ENCODE data around the gene TTC7B.

The TTC7B gene

DNA sequence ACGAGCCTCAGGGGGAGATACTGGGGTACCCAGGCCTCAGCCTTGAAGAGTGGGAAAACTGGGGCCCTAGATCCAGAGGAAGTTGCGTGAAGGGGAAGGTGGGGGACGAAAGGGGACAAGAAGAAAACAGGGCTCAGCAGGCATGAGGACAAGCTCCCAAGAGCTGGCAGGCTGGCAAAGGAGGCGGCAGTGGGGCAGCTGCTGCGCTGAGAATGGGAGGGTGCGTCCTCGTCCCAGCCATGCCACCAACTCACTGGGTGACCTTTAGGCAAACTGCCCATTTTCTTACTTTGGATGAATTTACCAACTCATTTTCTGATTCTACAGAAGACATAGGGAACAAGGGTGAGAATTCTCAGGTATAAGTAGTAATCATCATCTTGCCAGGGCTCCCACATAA, 133.6 kb downstream of the TTC7B start:
- Histone ChIP-seq H3K9ac (ENCODE audit: low read length) (no peak overlapping the region), H3K9me3 (ENCODE audit: control insufficient read depth, low read length) (no peaks in the 10 kb centered on the region), H3K4me1 (ENCODE audit: control insufficient read depth, insufficient read depth, low read length) (peaks cover 20% of the 10 kb centered on the region), H3K36me3 (ENCODE audit: control insufficient read depth, insufficient read depth, low read length) (no peaks in the 10 kb centered on the region), H3K4me3 (ENCODE audit: low read length) (no peak overlapping the region), H3K27me3 (ENCODE audit: control insufficient read depth, insufficient read depth, low read length) (no peaks in the 10 kb centered on the region)

DNA sequence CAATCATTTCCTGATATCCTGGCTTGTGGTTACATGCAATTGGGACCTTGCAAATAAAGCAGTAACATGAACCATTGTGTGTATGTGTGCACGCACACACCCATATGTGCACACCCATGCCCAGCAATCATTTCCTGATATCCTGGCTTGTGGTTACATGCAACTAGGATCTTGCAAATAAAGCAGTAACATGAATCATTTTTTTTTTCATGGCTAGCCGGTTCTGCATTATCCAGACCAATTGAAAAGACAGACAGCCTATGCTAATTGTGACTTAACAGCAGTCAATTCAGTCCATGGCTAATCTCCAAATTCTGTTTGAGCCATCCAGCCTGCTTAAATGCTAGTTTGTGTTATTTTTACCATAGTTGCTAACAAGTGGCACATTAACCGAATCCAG, 134.3 kb downstream of the TTC7B start:
- no peak overlapping the region for H3K9ac ChIP-seq (ENCODE audit: low read length)
- H3K4me1 ChIP-seq (ENCODE audit: control insufficient read depth, insufficient read depth, low read length): peaks cover 20% of the 10 kb centered on the region
- no peak overlapping the region for H3K4me3 ChIP-seq (ENCODE audit: low read length)
- H3K9me3 ChIP-seq (ENCODE audit: control insufficient read depth, low read length): no peaks in the 10 kb centered on the region
- H3K27me3 ChIP-seq (ENCODE audit: control insufficient read depth, insufficient read depth, low read length): no peaks in the 10 kb centered on the region
- H3K36me3 ChIP-seq (ENCODE audit: control insufficient read depth, insufficient read depth, low read length): no peaks in the 10 kb centered on the region

DNA sequence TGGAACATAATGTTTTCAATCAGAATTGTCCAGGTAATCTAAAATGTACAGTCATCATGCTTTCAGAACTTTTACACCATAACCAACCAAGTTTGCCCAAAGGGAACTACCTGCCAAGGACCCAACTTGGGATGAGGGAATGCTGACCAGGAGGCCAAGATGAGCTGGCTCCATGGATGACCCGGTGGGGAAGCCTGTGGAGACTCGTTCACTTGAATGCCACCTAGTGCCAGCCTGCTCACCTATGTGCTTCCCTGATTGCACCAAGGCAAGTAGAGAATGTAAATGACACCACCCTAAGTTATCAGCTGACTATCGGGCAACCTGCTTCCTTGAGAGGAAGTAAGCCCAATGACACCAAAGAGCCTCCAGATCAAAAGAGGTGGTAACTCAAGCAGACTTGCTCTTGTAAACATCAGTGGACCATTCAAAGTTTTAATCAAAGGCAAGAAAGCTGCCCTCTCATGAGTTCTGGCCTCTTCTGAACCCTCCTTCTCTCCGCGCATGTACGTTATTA, 137.3 kb downstream of the TTC7B start:
- Histone ChIP-seq H3K4me1 (ENCODE audit: control insufficient read depth, insufficient read depth, low read length) (peaks cover 20% of the 10 kb centered on the region), H3K4me3 (ENCODE audit: low read length) (no peak overlapping the region), H3K9ac (ENCODE audit: low read length) (no peak overlapping the region), H3K9me3 (ENCODE audit: control insufficient read depth, low read length) (no peaks in the 10 kb centered on the region), H3K27me3 (ENCODE audit: control insufficient read depth, insufficient read depth, low read length) (no peaks in the 10 kb centered on the region), H3K36me3 (ENCODE audit: control insufficient read depth, insufficient read depth, low read length) (no peaks in the 10 kb centered on the region)

DNA sequence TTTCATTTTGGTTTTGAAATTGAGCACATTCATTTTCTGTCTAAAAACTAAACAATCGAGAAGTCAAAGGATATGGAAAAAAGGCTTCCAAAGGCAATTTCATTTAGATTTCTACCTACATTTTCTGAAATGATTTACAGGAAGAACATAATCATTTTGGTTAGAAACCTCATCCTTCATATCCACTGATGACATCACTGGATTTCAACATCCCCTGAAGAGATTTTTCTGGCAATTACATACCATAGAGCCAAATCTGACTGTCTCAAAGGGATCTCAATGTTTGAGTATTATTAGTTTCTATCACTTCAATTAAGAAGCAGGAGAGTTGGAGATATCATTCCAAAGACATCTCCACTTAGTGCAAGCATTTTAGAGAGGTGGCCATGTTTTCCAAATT, 137.8 kb downstream of the TTC7B start:
- Histone ChIP-seq H3K4me1 (ENCODE audit: control insufficient read depth, insufficient read depth, low read length) (peaks cover 20% of the 10 kb centered on the region), H3K36me3 (ENCODE audit: control insufficient read depth, insufficient read depth, low read length) (no peaks in the 10 kb centered on the region), H3K9ac (ENCODE audit: low read length) (no peak overlapping the region), H3K9me3 (ENCODE audit: control insufficient read depth, low read length) (no peaks in the 10 kb centered on the region), H3K27me3 (ENCODE audit: control insufficient read depth, insufficient read depth, low read length) (no peaks in the 10 kb centered on the region), H3K4me3 (ENCODE audit: low read length) (no peak overlapping the region)

DNA sequence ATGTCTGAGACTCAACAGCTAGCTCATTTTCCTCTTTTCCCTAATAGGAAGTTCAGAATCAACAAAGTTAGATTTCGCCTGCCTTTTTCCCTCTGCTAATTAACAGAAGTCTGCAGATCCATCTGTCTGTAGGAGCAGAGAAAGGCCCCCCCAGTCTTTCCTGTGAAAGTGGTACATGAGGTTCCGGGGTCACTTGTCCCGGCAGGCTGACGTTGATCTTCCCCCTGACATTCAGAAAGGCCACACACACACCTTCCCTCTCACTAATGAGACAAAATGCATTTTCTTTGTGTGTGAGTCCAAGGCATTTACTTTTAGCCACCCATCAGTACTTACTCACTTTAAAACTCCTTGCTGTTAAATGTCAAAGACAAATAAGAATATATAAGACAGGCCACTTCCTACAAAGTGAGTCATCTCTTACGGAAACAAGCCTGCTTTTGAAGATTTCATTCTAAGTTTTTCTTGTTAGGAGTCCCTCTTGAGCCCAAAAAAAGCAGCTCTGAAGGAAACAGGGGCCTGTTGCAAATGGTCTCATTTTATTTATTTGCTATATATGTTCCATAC, 138.7 kb downstream of the TTC7B start:
- Histone ChIP-seq H3K36me3 (ENCODE audit: control insufficient read depth, insufficient read depth, low read length) (no peaks in the 10 kb centered on the region), H3K4me3 (ENCODE audit: low read length) (no peak overlapping the region), H3K4me1 (ENCODE audit: control insufficient read depth, insufficient read depth, low read length) (peaks cover 19% of the 10 kb centered on the region), H3K9me3 (ENCODE audit: control insufficient read depth, low read length) (no peaks in the 10 kb centered on the region), H3K9ac (ENCODE audit: low read length) (no peak overlapping the region), H3K27me3 (ENCODE audit: control insufficient read depth, insufficient read depth, low read length) (no peaks in the 10 kb centered on the region)

DNA sequence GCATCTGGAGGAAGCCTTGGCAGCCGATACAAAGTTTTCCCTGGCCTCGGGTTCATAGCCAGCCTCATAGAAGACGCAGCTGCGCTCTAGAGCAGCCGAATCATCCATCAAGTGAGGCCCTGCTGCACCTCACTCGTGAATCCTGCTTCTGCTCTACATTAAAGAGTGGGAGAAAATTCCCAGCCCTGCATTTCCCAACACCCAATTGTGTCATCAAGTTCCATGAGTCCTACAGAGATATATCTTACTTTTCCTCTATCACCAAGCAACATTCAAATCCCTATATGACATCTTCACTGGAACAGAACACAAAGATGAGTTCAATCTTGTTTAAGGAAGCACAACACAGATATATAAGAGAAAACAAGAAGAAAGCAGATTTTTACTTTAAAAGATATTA, 139.3 kb downstream of the TTC7B start:
- Histone ChIP-seq H3K4me1 (ENCODE audit: control insufficient read depth, insufficient read depth, low read length) (peaks cover 13% of the 10 kb centered on the region), H3K27me3 (ENCODE audit: control insufficient read depth, insufficient read depth, low read length) (no peaks in the 10 kb centered on the region), H3K4me3 (ENCODE audit: low read length) (no peak overlapping the region), H3K9me3 (ENCODE audit: control insufficient read depth, low read length) (no peaks in the 10 kb centered on the region), H3K9ac (ENCODE audit: low read length) (no peak overlapping the region), H3K36me3 (ENCODE audit: control insufficient read depth, insufficient read depth, low read length) (no peaks in the 10 kb centered on the region)

DNA sequence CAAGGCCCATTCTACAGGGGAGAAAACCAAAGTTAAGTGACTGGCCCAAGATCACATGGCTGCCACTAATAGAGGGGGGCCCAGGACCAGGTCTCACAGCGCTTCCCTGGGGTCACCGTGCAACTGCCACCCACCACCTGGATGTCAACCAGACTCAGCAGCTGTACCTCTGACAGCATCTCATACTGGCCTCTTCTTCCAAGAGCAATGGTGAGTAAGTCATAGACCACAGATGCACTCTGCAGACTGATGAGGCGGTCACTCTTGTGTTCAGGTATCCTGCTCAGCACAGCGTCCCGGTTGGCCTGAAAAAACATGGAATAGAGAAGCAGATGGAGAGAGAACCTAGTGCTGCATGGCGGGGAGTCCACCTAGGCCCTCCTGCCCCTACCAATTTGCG, 139.9 kb downstream of the TTC7B start:
- H3K27me3 ChIP-seq (ENCODE audit: control insufficient read depth, insufficient read depth, low read length): no peaks in the 10 kb centered on the region
- H3K9ac ChIP-seq (ENCODE audit: low read length): no peak overlapping the region
- peaks cover 9% of the 10 kb centered on the region for H3K4me1 ChIP-seq (ENCODE audit: control insufficient read depth, insufficient read depth, low read length)
- no peaks in the 10 kb centered on the region for H3K36me3 ChIP-seq (ENCODE audit: control insufficient read depth, insufficient read depth, low read length)
- no peak overlapping the region for H3K4me3 ChIP-seq (ENCODE audit: low read length)
- H3K9me3 ChIP-seq (ENCODE audit: control insufficient read depth, low read length): no peaks in the 10 kb centered on the region

DNA sequence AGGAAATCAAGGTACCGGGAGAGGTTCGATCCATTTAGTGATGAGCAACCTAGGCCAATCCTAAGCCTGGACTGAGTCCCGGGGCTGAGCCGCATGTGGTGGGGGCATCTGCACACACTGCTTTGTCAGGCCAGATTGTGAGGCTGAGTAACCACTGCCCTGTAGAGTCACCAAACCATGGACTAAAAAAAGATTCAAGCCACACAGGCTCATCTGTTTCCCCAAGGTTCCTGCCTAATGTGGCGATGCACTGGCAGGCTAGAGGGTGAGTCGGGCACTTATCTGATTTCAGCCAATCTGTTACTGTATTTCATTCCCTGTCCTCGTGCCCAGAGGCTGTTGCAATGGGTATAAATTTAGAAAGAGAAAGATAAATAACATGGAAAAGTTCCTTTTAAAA, 140.8 kb downstream of the TTC7B start:
- H3K4me3 ChIP-seq (ENCODE audit: low read length): no peak overlapping the region
- H3K4me1 ChIP-seq (ENCODE audit: control insufficient read depth, insufficient read depth, low read length): peaks cover 9% of the 10 kb centered on the region
- H3K27me3 ChIP-seq (ENCODE audit: control insufficient read depth, insufficient read depth, low read length): no peaks in the 10 kb centered on the region
- no peak overlapping the region for H3K9ac ChIP-seq (ENCODE audit: low read length)
- no peaks in the 10 kb centered on the region for H3K36me3 ChIP-seq (ENCODE audit: control insufficient read depth, insufficient read depth, low read length)
- no peaks in the 10 kb centered on the region for H3K9me3 ChIP-seq (ENCODE audit: control insufficient read depth, low read length)

DNA sequence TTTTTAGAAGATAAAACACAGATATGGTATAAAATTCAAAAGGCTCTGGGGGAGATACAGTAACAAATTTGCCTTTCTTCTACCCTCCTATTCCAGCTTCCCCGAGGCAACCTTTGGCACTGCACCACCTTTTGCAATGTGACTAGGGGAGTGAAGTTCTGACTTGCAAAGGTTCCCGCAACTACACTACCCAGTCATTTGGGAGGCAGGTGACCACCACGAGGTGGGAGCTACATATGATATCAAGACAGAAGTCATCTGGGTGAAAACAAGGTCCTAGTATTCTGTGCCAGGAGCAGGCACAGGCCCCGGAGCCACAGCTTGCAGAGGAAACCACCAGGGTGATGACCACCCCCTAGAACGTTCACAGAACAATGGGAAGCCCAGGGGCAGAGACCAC, 141.5 kb downstream of the TTC7B start:
- Histone ChIP-seq H3K4me3 (ENCODE audit: low read length) (no peak overlapping the region), H3K9me3 (ENCODE audit: control insufficient read depth, low read length) (no peaks in the 10 kb centered on the region), H3K36me3 (ENCODE audit: control insufficient read depth, insufficient read depth, low read length) (no peaks in the 10 kb centered on the region), H3K9ac (ENCODE audit: low read length) (no peak overlapping the region), H3K4me1 (ENCODE audit: control insufficient read depth, insufficient read depth, low read length) (peaks cover 9% of the 10 kb centered on the region), H3K27me3 (ENCODE audit: control insufficient read depth, insufficient read depth, low read length) (no peaks in the 10 kb centered on the region)

DNA sequence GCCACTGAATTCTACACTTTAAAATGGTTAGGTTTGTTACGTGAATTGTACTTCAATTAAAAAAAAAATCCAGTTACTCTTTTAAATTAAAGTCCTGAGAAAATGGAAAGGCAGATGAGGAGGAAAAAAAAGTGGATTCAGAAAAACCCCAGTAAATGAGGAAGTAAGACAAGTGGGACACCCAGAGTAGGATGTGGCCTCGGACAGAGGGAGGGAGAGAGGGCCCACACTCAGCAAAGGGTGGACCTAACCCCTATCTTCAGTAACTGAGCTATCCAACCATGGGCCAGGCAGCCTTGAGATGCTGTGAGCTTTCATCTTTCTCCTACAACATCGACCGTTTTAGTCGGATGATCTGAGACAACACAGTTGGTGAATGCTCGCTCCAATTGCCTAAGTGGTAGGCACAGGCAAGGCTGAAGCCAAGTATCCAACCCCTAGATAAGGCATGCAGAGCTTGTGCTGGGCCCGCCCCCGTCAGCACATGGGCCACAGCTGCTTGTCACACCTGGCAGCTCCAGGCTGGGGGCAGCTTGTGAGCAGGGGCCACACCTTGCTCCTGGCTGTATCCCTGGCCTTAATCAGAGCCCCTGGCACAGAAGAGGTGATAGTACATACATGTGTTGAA, 142.1 kb downstream of the TTC7B start:
- H3K4me1 ChIP-seq (ENCODE audit: control insufficient read depth, insufficient read depth, low read length): peaks cover 8% of the 10 kb centered on the region

DNA sequence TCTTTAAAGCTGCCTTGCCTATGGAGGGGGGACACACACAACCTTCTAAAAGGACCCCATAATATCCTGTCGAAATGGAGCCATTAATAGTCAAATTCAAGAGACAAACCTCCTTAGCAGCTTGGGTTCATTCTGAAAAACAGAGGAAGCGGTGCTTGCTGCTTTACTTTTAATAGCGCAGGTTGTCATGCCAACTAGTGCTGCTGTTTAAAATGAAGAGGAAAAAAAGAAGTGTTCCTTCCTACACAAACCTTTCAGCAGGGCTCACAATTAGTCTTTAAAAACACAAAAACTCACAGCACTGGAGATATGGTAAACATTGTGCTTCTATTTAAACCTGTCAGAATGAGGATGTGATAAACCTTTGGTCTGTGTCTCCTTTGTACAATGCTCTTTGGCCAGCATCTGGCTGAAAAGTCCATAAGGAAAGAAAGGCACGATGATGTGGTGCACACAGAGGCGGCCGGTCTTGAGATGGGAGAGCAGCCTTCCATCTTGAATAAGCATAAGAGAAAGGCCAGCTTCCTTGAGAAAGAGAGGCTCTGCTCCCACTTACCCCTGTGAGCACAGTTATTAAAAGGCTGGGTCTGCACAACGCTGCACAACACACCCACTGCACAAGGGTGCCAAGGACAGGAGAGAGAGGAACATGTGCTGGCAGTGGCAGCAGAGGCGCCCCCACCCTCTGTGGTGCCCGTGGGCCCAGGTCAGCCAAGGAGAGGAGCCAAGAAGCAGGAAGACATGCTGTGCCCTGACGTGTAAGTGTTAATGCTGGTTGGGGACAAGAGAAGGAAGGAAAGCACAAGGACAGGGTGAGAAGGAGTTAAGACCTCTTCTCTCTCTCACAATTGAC, 144.6 kb downstream of the TTC7B start:
- no peaks in the 10 kb centered on the region for H3K4me1 ChIP-seq (ENCODE audit: control insufficient read depth, insufficient read depth, low read length)
- H3K9me3 ChIP-seq (ENCODE audit: control insufficient read depth, low read length): no peaks in the 10 kb centered on the region
- no peak overlapping the region for H3K9ac ChIP-seq (ENCODE audit: low read length)
- no peaks in the 10 kb centered on the region for H3K36me3 ChIP-seq (ENCODE audit: control insufficient read depth, insufficient read depth, low read length)
- no peaks in the 10 kb centered on the region for H3K27me3 ChIP-seq (ENCODE audit: control insufficient read depth, insufficient read depth, low read length)
- no peak overlapping the region for H3K4me3 ChIP-seq (ENCODE audit: low read length)

More for the DNA sequence above, 142.1 kb downstream of the TTC7B start:
- H3K9ac ChIP-seq (ENCODE audit: low read length): no peak overlapping the region
- H3K36me3 ChIP-seq (ENCODE audit: control insufficient read depth, insufficient read depth, low read length): no peaks in the 10 kb centered on the region
- no peaks in the 10 kb centered on the region for H3K27me3 ChIP-seq (ENCODE audit: control insufficient read depth, insufficient read depth, low read length)
- H3K9me3 ChIP-seq (ENCODE audit: control insufficient read depth, low read length): no peaks in the 10 kb centered on the region
- no peak overlapping the region for H3K4me3 ChIP-seq (ENCODE audit: low read length)

DNA sequence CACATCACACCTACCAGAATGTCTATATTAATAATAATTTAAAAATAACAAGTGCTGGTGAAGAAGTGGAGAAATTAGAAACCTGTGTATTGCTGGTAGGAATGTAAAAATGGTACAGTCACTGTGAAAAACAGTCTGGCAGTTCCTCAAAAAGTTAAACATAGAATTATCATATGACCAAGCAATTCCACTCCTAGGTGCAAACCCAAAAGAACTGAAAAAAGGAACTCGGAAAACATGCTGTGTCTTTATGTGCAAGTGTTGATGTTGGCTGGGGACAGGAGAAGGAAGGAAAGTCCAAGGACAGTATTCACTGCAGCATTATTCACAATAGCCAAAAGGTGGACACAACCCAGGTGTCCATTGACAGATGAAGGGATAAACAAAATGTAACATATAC, 146.5 kb downstream of the TTC7B start:
- Histone ChIP-seq H3K36me3 (ENCODE audit: control insufficient read depth, insufficient read depth, low read length) (no peaks in the 10 kb centered on the region), H3K4me3 (ENCODE audit: low read length) (no peak overlapping the region), H3K4me1 (ENCODE audit: control insufficient read depth, insufficient read depth, low read length) (no peaks in the 10 kb centered on the region)

More for the DNA sequence above, 146.5 kb downstream of the TTC7B start:
- Histone ChIP-seq H3K27me3 (ENCODE audit: control insufficient read depth, insufficient read depth, low read length) (no peaks in the 10 kb centered on the region), H3K9ac (ENCODE audit: low read length) (no peak overlapping the region), H3K9me3 (ENCODE audit: control insufficient read depth, low read length) (no peaks in the 10 kb centered on the region)

Data from mucosa of stomach (tissue), 1 donor.